GM23338 (cell line): ENCODE results near the gene ANO6. TPM values are rescaled to one million over a fixed set of nuclear protein-coding genes. Genes with fewer than 3 reads are reported as not detected.

Source experiments
- ATAC-seq: fragments of 200-7000 bp; cut with Tn5 transposase; 3 replicates; pipeline ENCODE4 v1.9.1; 2020
- DNase-seq: peaks from one replicate; pipeline ENCODE4 v3.0.0-alpha.2; 2015; ENCODE audit warnings: low spot score
- H2AFZ ChIP-seq: fragments of 200-600 bp; sonication (generic); 2 replicates; pipeline ENCODE4 v1.8.0; 2016; ENCODE audit warnings: antibody characterized with exemption, mild to moderate bottlenecking, moderate library complexity
- H3F3A ChIP-seq: fragments of 200-600 bp; sonication (generic); replicated peaks from 2 replicates; pipeline ENCODE4 v1.8.0; 2017; ENCODE audit warnings: antibody characterized with exemption, mixed run types, low read depth
- H3K27ac ChIP-seq: fragments of 200-600 bp; sonication (generic); 2 replicates; pipeline ENCODE4 v1.6.1; 2016; ENCODE audit warnings: low read depth
- H3K27me3 ChIP-seq: fragments of 200-600 bp; sonication (generic); 2 replicates; pipeline ENCODE4 v1.8.0; 2016; ENCODE audit warnings: mild to moderate bottlenecking, mixed run types, moderate library complexity; ENCODE audit not compliant: insufficient read depth
- H3K36me3 ChIP-seq: fragments of 200-600 bp; sonication (generic); 2 replicates; pipeline ENCODE4 v1.8.0; 2016; ENCODE audit warnings: mild to moderate bottlenecking; ENCODE audit not compliant: insufficient read depth
- H3K4me1 ChIP-seq: fragments of 200-600 bp; sonication (generic); 2 replicates; pipeline ENCODE4 v1.8.0; 2016; ENCODE audit warnings: mild to moderate bottlenecking, moderate library complexity; ENCODE audit not compliant: insufficient read depth
- H3K4me2 ChIP-seq: fragments of 200-600 bp; sonication (generic); 2 replicates; pipeline ENCODE4 v1.7.1; 2017; ENCODE audit warnings: mixed run types
- H3K4me3 ChIP-seq: fragments of 200-600 bp; sonication (generic); 2 replicates; pipeline ENCODE4 v1.6.1; 2016; ENCODE audit warnings: mixed run types
- H3K79me2 ChIP-seq: fragments of 200-600 bp; sonication (generic); replicated peaks from 2 replicates; pipeline ENCODE4 v1.8.0; 2017; ENCODE audit warnings: mild to moderate bottlenecking; ENCODE audit not compliant: insufficient read depth
- H3K9me2 ChIP-seq: fragments of 200-600 bp; sonication (generic); 2 replicates; pipeline ENCODE4 v1.8.0; 2017; ENCODE audit not compliant: insufficient read depth
- H4K20me1 ChIP-seq: fragments of 200-600 bp; sonication (generic); replicated peaks from 2 replicates; pipeline ENCODE4 v1.8.0; 2017; ENCODE audit warnings: mild to moderate bottlenecking; ENCODE audit not compliant: insufficient read depth
- H3K27ac Mint-ChIP-seq: 2 replicates; pipeline ENCODE4 v1.8.0; 2020; ENCODE audit warnings: inconsistent platforms, mild to moderate bottlenecking, moderate library complexity, mixed read lengths
- H3K27me3 Mint-ChIP-seq: 3 replicates; pipeline ENCODE4 v1.8.0; 2022; ENCODE audit warnings: low read depth, mild to moderate bottlenecking, moderate library complexity, mixed read lengths, inconsistent platforms; ENCODE audit not compliant: insufficient read depth, poor library complexity
- H3K36me3 Mint-ChIP-seq: 3 replicates; pipeline ENCODE4 v1.8.0; 2021; ENCODE audit warnings: low read depth, mild to moderate bottlenecking, inconsistent platforms, moderate library complexity, mixed read lengths
- H3K4me1 Mint-ChIP-seq: 3 replicates; pipeline ENCODE4 v1.8.0; 2020; ENCODE audit warnings: mild to moderate bottlenecking, inconsistent platforms, mixed read lengths
- H3K4me3 Mint-ChIP-seq: 3 replicates; pipeline ENCODE4 v1.8.0; 2021; ENCODE audit warnings: moderate library complexity, mild to moderate bottlenecking, inconsistent platforms, mixed read lengths
- H3K9me3 Mint-ChIP-seq: 3 replicates; pipeline ENCODE4 v1.8.0; 2020; ENCODE audit warnings: moderate library complexity, mild to moderate bottlenecking, inconsistent platforms, mixed read lengths
- CREB1 ChIP-seq: fragments of 250-450 bp; sonication (Bioruptor Pico); IDR thresholded peaks from 2 replicates; pipeline ENCODE4 v1.5.0; 2020; ENCODE audit warnings: low read depth, mild to moderate bottlenecking, moderate library complexity
- CTCF ChIP-seq, 2 experiments: fragments of 200-600 bp in 1 of 2; sonication (generic) in 1 of 2; conservative IDR thresholded peaks; 2 replicates each; pipeline versions ENCODE4 v1.5.1 to v1.6.1; 2016 to 2017; ENCODE audit warnings: antibody characterized with exemption in 2 of 2, low read depth in 2 of 2, mild to moderate bottlenecking in 2 of 2, moderate library complexity in 1 of 2
- EZH2 ChIP-seq: fragments of 200-600 bp; sonication (generic); IDR thresholded peaks from one replicate; pipeline ENCODE4 v1.8.0; 2017; ENCODE audit warnings: antibody characterized with exemption, mild to moderate bottlenecking, low read depth; ENCODE audit not compliant: unreplicated experiment
- EZH2phosphoT487 ChIP-seq: fragments of 200-600 bp; sonication (generic); IDR thresholded peaks from one replicate; pipeline ENCODE4 v1.8.1; 2018; ENCODE audit warnings: antibody characterized with exemption; ENCODE audit not compliant: unreplicated experiment
- JUNB ChIP-seq: IDR thresholded peaks from one replicate; pipeline ENCODE4 v1.6.1; 2016; ENCODE audit warnings: antibody characterized with exemption; ENCODE audit not compliant: unreplicated experiment
- NANOG ChIP-seq: IDR thresholded peaks from 2 replicates; pipeline ENCODE4 v1.6.1; 2016; ENCODE audit warnings: antibody characterized with exemption, borderline replicate concordance
- POLR2AphosphoS5 ChIP-seq: IDR thresholded peaks from 2 replicates; pipeline ENCODE4 v1.6.1; 2016; ENCODE audit warnings: antibody characterized with exemption, low read depth
- STAT1 ChIP-seq: IDR thresholded peaks from one replicate; pipeline ENCODE4 v1.6.1; 2016; ENCODE audit warnings: antibody characterized with exemption; ENCODE audit not compliant: unreplicated experiment
- ZNF114 ChIP-seq: fragments of 250-450 bp; sonication (Bioruptor Pico); IDR thresholded peaks from 2 replicates; pipeline ENCODE4 v1.5.0; 2020; ENCODE audit warnings: mild to moderate bottlenecking, moderate library complexity
- ZNF331 ChIP-seq: fragments of 250-450 bp; sonication (Bioruptor Pico); IDR thresholded peaks from 2 replicates; pipeline ENCODE4 v1.5.0; 2020; ENCODE audit warnings: low read depth, mild to moderate bottlenecking, moderate library complexity
- polyA plus RNA-seq: library from polyadenylated mRNA; unstranded; fragments of >200 nt; fragmentation: Nextera tagmentation; extraction: Ambion mirVana; gene quantifications from 2 replicates; pipeline ENCODE4 v1.2.1, GENCODE V29; 2016
- total RNA-seq: library from RNA; depleted of rRNA; stranded (reverse); fragments of >200 nt; shearing (Covaris generic); gene quantifications from 2 replicates; pipeline ENCODE4 v1.2.3, GENCODE V29; 2014
- TF ChIP-seq, protein P1 (sequence below): IDR thresholded peaks from one replicate; pipeline ENCODE4 v1.6.1; 2018; ENCODE audit warnings: antibody characterized with exemption; ENCODE audit not compliant: unreplicated experiment
- TF ChIP-seq, protein P2 (sequence below): IDR thresholded peaks from 2 replicates; pipeline ENCODE4 v1.6.1; 2016; ENCODE audit warnings: antibody characterized with exemption

Gene ANO6
- total and polyA plus RNA-seq, 2 experiments from 2014 or later, result 21.1 to 48.9 TPM

- TF ChIP-seq EZH2phosphoT487 (no peak), ZNF331 (CRISPR knock-in tag) (no peak), CREB1 (CRISPR knock-in tag) (no peak)
- TF ChIP-seq, protein P1, sequence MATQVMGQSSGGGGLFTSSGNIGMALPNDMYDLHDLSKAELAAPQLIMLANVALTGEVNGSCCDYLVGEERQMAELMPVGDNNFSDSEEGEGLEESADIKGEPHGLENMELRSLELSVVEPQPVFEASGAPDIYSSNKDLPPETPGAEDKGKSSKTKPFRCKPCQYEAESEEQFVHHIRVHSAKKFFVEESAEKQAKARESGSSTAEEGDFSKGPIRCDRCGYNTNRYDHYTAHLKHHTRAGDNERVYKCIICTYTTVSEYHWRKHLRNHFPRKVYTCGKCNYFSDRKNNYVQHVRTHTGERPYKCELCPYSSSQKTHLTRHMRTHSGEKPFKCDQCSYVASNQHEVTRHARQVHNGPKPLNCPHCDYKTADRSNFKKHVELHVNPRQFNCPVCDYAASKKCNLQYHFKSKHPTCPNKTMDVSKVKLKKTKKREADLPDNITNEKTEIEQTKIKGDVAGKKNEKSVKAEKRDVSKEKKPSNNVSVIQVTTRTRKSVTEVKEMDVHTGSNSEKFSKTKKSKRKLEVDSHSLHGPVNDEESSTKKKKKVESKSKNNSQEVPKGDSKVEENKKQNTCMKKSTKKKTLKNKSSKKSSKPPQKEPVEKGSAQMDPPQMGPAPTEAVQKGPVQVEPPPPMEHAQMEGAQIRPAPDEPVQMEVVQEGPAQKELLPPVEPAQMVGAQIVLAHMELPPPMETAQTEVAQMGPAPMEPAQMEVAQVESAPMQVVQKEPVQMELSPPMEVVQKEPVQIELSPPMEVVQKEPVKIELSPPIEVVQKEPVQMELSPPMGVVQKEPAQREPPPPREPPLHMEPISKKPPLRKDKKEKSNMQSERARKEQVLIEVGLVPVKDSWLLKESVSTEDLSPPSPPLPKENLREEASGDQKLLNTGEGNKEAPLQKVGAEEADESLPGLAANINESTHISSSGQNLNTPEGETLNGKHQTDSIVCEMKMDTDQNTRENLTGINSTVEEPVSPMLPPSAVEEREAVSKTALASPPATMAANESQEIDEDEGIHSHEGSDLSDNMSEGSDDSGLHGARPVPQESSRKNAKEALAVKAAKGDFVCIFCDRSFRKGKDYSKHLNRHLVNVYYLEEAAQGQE, result no peak
Observed at GRCh38 chr12:45298721-45299692, 83.1 kb downstream of the ANO6 start (continued).

DNA sequence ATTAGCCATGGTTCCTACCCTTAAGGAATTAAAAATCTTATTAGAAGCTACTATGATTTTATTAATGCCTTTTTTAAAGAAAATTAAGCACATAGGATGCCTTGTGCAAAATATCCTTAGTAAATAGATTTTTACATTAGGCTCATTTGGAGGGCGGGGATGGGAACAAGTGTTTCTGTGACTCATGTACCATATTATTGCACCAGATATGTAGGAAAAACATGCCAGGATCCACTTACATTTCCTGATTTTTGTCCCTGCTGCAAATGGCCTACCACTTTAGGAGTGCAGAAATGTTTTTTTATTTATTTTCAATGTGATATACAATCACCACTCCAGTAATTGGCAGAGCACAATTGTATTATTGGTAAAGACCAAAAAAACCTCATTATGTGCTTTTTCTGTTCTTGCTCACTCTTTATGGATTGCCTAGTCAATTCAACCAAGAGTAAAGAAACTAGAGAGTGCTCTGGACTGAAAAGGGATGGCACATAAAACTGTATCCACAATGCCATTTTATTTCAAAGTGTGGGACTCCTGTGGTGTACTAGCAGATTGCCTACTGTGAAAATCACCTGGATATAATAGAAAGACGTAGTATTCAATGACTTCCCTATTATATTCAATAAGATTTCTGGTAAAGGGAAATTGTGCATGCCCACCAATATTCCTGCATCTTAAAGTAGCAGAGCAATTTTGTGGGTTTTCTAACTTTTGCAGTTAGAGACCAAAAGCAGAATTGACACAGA, 86.9 kb downstream of the ANO6 start:
- Mint-ChIP-seq H3K4me3 (no peak overlapping the region), H3K27ac (no peak overlapping the region), H3K27me3 (no peaks in the 10 kb centered on the region), H3K36me3 (peaks cover 8% of the 10 kb centered on the region; the same call in 1 of the 3 replicates), H3K9me3 (no peaks in the 10 kb centered on the region), H3K4me1 (peaks cover 8% of the 10 kb centered on the region; the same call in 2 of the 3 replicates)
- H4K20me1 ChIP-seq, result no peaks in the 10 kb centered on the region; the same call in 1 of the 2 replicates
- peaks cover 3% of the 10 kb centered on the region for H3K79me2 ChIP-seq
- no peak overlapping the region for H3K27ac ChIP-seq
- ATAC-seq (no peak), DNase-seq (no peak)
- no peak overlapping the region for H3K4me3 ChIP-seq
- H3K4me1 ChIP-seq, result no peaks in the 10 kb centered on the region
- H3K36me3 ChIP-seq, result no peaks in the 10 kb centered on the region
- no peaks in the 10 kb centered on the region; the same call in 1 of the 2 replicates for H3K9me2 ChIP-seq
- H3F3A ChIP-seq, result no peaks in the 10 kb centered on the region
- H3K27me3 ChIP-seq, result no peaks in the 10 kb centered on the region
- H2AFZ ChIP-seq, result no peak overlapping the region
- no peak overlapping the region for H3K4me2 ChIP-seq
- TF ChIP-seq NANOG (no peak), STAT1 (no peak), EZH2 (no peak), CTCF (conservative IDR thresholded peaks at IDR 0.05; ENCODE audit: low read depth in 2 of 2) (no peak), ZNF114 (CRISPR knock-in tag) (no peak), POLR2AphosphoS5 (no peak), CREB1 (CRISPR knock-in tag) (no peak), ZNF331 (CRISPR knock-in tag) (no peak), JUNB (no peak)
- TF ChIP-seq, protein P2, sequence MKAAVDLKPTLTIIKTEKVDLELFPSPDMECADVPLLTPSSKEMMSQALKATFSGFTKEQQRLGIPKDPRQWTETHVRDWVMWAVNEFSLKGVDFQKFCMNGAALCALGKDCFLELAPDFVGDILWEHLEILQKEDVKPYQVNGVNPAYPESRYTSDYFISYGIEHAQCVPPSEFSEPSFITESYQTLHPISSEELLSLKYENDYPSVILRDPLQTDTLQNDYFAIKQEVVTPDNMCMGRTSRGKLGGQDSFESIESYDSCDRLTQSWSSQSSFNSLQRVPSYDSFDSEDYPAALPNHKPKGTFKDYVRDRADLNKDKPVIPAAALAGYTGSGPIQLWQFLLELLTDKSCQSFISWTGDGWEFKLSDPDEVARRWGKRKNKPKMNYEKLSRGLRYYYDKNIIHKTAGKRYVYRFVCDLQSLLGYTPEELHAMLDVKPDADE, result no peak
